Measurements from ENCODE around the gene IQGAP1.
"Not testable (repeated sequence)": the region's sequence is repeated elsewhere in the genome, so short reads cannot be mapped to it uniquely, and the experiment has no call there.

IQGAP1 gene

DNA sequence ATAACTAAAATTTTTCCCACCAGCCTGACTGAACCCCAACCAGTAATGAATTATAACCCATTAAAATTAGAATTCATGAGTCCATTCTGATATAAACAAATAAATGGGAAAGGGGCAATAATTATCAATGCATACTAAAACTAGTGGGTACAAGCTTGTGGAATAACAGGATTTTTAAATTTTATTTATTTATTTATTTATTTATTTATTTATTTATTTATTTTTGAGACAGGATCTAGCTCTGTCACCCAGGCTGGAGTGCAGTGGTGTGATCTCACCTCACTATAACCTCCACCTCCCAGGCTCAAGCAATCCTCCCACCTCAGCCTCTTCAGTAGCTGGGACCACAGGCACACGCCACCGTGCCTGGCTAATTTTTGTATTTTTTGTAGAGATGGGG lies 125.9 kb downstream of the IQGAP1 start:
- H3K27me3 ChIP-seq (ENCODE audit: control insufficient read depth, insufficient read depth, low read length, poor library complexity, severe bottlenecking); H3K4me3 ChIP-seq (ENCODE audit: insufficient read depth, low read depth, low read length); H3K9me3 ChIP-seq (ENCODE audit: control insufficient read depth, low read length); H3K27ac ChIP-seq (ENCODE audit: insufficient read depth, low read depth, low read length, poor library complexity, severe bottlenecking); H3K4me1 ChIP-seq (ENCODE audit: control insufficient read depth, insufficient read depth, low read length); H3K36me3 ChIP-seq (ENCODE audit: control insufficient read depth, insufficient read depth, low read length): not testable (repeated sequence)
- 50% methylated on average over 2 of the region's 2 CpGs; no CpG with 5 or more reads in 1 of the 2 experiments for WGBS, 2 experiments

- no peak overlapping the region for H3K4me3 ChIP-seq (ENCODE audit: insufficient read depth, low read depth, low read length)
- H3K36me3 ChIP-seq (ENCODE audit: control insufficient read depth, insufficient read depth, low read length): no peaks in the 10 kb centered on the region
- H3K4me1 ChIP-seq (ENCODE audit: control insufficient read depth, insufficient read depth, low read length): no peaks in the 10 kb centered on the region
- no peaks in the 10 kb centered on the region for H3K9me3 ChIP-seq (ENCODE audit: control insufficient read depth, low read length)
- WGBS, 2 experiments: 100% methylated on average over 1 of the region's 1 CpG; no CpG with 5 or more reads in 1 of the 2 experiments
- no peak overlapping the region for H3K27ac ChIP-seq (ENCODE audit: insufficient read depth, low read depth, low read length, poor library complexity, severe bottlenecking)
- no peaks in the 10 kb centered on the region for H3K27me3 ChIP-seq (ENCODE audit: control insufficient read depth, insufficient read depth, low read length, poor library complexity, severe bottlenecking)
Measured at GRCh38 chr15:90519688-90520087, 131.6 kb downstream of the IQGAP1 start.

- no peaks in the 10 kb centered on the region for H3K27me3 ChIP-seq (ENCODE audit: control insufficient read depth, insufficient read depth, low read length, poor library complexity, severe bottlenecking)
- H3K4me3 ChIP-seq (ENCODE audit: insufficient read depth, low read depth, low read length): no peak overlapping the region
- H3K4me1 ChIP-seq (ENCODE audit: control insufficient read depth, insufficient read depth, low read length): no peaks in the 10 kb centered on the region
- no peaks in the 10 kb centered on the region for H3K9me3 ChIP-seq (ENCODE audit: control insufficient read depth, low read length)
- H3K27ac ChIP-seq (ENCODE audit: insufficient read depth, low read depth, low read length, poor library complexity, severe bottlenecking): no peak overlapping the region
- WGBS, 2 experiments: 89 to 93% methylated on average over 5 of the region's 5 CpGs
- H3K36me3 ChIP-seq (ENCODE audit: control insufficient read depth, insufficient read depth, low read length): no peaks in the 10 kb centered on the region
Measured at GRCh38 chr15:90520365-90520764, 132.3 kb downstream of the IQGAP1 start.

GRCh38 chr15:90523373-90523772 lies 135.3 kb downstream of the IQGAP1 start:
- WGBS, 2 experiments: 91 to 96% methylated on average over 3 of the region's 3 CpGs
- Histone ChIP-seq H3K4me3 (ENCODE audit: insufficient read depth, low read depth, low read length) (no peak overlapping the region), H3K27me3 (ENCODE audit: control insufficient read depth, insufficient read depth, low read length, poor library complexity, severe bottlenecking) (peaks cover 1% of the 10 kb centered on the region), H3K27ac (ENCODE audit: insufficient read depth, low read depth, low read length, poor library complexity, severe bottlenecking) (no peak overlapping the region), H3K4me1 (ENCODE audit: control insufficient read depth, insufficient read depth, low read length) (no peaks in the 10 kb centered on the region), H3K9me3 (ENCODE audit: control insufficient read depth, low read length) (no peaks in the 10 kb centered on the region), H3K36me3 (ENCODE audit: control insufficient read depth, insufficient read depth, low read length) (no peaks in the 10 kb centered on the region)

- not testable (repeated sequence) for H3K27me3 ChIP-seq (ENCODE audit: control insufficient read depth, insufficient read depth, low read length, poor library complexity, severe bottlenecking); H3K36me3 ChIP-seq (ENCODE audit: control insufficient read depth, insufficient read depth, low read length); H3K4me3 ChIP-seq (ENCODE audit: insufficient read depth, low read depth, low read length); H3K9me3 ChIP-seq (ENCODE audit: control insufficient read depth, low read length); H3K4me1 ChIP-seq (ENCODE audit: control insufficient read depth, insufficient read depth, low read length); H3K27ac ChIP-seq (ENCODE audit: insufficient read depth, low read depth, low read length, poor library complexity, severe bottlenecking)
- WGBS, 2 experiments: 90 to 91% methylated on average over 6 of the region's 6 CpGs
Measured at GRCh38 chr15:90524018-90524803, 136.2 kb downstream of the IQGAP1 start.

- Histone ChIP-seq H3K4me1 (ENCODE audit: control insufficient read depth, insufficient read depth, low read length) (peaks cover 6% of the 10 kb centered on the region), H3K36me3 (ENCODE audit: control insufficient read depth, insufficient read depth, low read length) (no peaks in the 10 kb centered on the region), H3K9me3 (ENCODE audit: control insufficient read depth, low read length) (no peaks in the 10 kb centered on the region), H3K27me3 (ENCODE audit: control insufficient read depth, insufficient read depth, low read length, poor library complexity, severe bottlenecking) (peaks cover 43% of the 10 kb centered on the region), H3K27ac (ENCODE audit: insufficient read depth, low read depth, low read length, poor library complexity, severe bottlenecking) (no peak overlapping the region), H3K4me3 (ENCODE audit: insufficient read depth, low read depth, low read length) (peak overlapping the region; percentile 64)
- WGBS, 2 experiments: 68 to 70% methylated on average over 15 of the region's 15 CpGs
Measured at GRCh38 chr15:90529011-90529370, 140.9 kb downstream of the IQGAP1 start.

DNA sequence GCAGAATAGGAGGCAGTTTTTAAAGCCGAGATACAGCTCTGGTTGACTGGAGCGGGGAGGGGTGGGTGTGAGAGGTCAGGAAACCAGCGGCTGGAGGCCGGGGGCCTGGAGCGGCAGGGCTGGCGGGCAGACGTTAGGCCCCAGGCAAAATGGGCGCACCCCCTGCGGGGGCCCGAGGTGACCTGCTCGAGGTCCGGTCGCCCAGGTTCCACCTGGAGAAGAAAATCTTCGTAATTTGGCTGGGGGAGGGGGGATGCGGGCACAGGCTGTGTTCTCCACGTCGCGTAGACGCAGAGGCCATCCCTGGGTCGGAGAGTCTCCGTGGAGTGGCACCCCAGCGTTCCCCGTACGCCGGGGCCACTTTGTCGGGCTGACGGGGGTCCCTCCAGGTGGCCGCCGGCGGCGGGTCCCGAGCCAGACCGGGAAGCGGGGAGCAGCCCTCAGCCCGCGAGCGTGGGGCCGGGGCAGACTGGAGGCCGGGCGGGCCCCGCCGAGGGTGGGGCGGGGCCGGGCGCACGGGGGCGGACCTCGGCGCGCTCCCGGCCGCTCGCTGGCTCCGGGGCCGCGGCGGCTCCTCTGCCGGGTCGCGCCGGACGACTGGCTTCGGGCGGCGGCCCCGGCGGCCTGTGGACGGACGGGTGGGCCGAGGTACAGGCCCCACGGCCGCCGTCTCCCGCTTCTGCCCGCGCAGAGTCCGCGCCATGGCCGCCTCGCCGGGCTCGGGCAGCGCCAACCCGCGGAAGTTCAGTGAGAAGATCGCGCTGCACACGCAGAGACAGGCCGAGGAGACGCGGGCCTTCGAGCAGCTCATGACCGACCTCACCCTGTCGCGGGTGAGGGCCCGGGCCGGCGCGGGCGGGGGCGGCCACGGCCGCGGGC lies 141.6 kb downstream of the IQGAP1 start, which contains the start of gene CRTC3:
TSS of gene CRTC3 (plus strand) at position 553 of the 879 bp plus-strand sequence. CDS start at position 702, 149 bp downstream.
- Histone ChIP-seq H3K9me3 (ENCODE audit: control insufficient read depth, low read length) (no peaks in the 10 kb centered on the region), H3K36me3 (ENCODE audit: control insufficient read depth, insufficient read depth, low read length) (no peaks in the 10 kb centered on the region), H3K27me3 (ENCODE audit: control insufficient read depth, insufficient read depth, low read length, poor library complexity, severe bottlenecking) (peaks cover 43% of the 10 kb centered on the region), H3K4me1 (ENCODE audit: control insufficient read depth, insufficient read depth, low read length) (peaks cover 6% of the 10 kb centered on the region), H3K27ac (ENCODE audit: insufficient read depth, low read depth, low read length, poor library complexity, severe bottlenecking) (no peak within 1 kb of the TSS), H3K4me3 (ENCODE audit: insufficient read depth, low read depth, low read length) (peak within 1 kb of the TSS; percentile 64)
- WGBS, 2 experiments: 2% methylated on average over 104 of the region's 104 CpGs

- H3K4me1 ChIP-seq (ENCODE audit: control insufficient read depth, insufficient read depth, low read length): peaks cover 6% of the 10 kb centered on the region
- H3K27me3 ChIP-seq (ENCODE audit: control insufficient read depth, insufficient read depth, low read length, poor library complexity, severe bottlenecking): peaks cover 43% of the 10 kb centered on the region
- 1% methylated on average over 76 of the region's 76 CpGs for WGBS, 2 experiments
- H3K27ac ChIP-seq (ENCODE audit: insufficient read depth, low read depth, low read length, poor library complexity, severe bottlenecking): no peak overlapping the region
- H3K36me3 ChIP-seq (ENCODE audit: control insufficient read depth, insufficient read depth, low read length): no peaks in the 10 kb centered on the region
- H3K4me3 ChIP-seq (ENCODE audit: insufficient read depth, low read depth, low read length): peak overlapping the region; percentile 64
- no peaks in the 10 kb centered on the region for H3K9me3 ChIP-seq (ENCODE audit: control insufficient read depth, low read length)
Measured at GRCh38 chr15:90530250-90531051, 142.4 kb downstream of the IQGAP1 start.

- Histone ChIP-seq H3K36me3 (ENCODE audit: control insufficient read depth, insufficient read depth, low read length) (no peaks in the 10 kb centered on the region), H3K27me3 (ENCODE audit: control insufficient read depth, insufficient read depth, low read length, poor library complexity, severe bottlenecking) (peaks cover 43% of the 10 kb centered on the region), H3K4me3 (ENCODE audit: insufficient read depth, low read depth, low read length) (no peak overlapping the region), H3K4me1 (ENCODE audit: control insufficient read depth, insufficient read depth, low read length) (peaks cover 6% of the 10 kb centered on the region), H3K27ac (ENCODE audit: insufficient read depth, low read depth, low read length, poor library complexity, severe bottlenecking) (no peak overlapping the region), H3K9me3 (ENCODE audit: control insufficient read depth, low read length) (no peaks in the 10 kb centered on the region)
- 35 to 41% methylated on average over 3 of the region's 4 CpGs for WGBS, 2 experiments
Measured at GRCh38 chr15:90531147-90531546, 143.1 kb downstream of the IQGAP1 start.

All from ectodermal cell (in vitro differentiated cells).